HL-60/S4 (cell line): ENCODE data around the gene GPANK1.

Experiments
- in situ Hi-C: fragments of 300-500 bp; cut with MboI; formaldehyde crosslinking; loops from 2 replicates; pipeline ENCODE4 v1.14.3; 2022; ENCODE audit warnings: low sequenced_read_pairs

Gene GPANK1

GRCh38 chr6:31663126-31663960, 1.5 kb downstream of the GPANK1 start:
- in situ Hi-C loops = no loop called here

DNA sequence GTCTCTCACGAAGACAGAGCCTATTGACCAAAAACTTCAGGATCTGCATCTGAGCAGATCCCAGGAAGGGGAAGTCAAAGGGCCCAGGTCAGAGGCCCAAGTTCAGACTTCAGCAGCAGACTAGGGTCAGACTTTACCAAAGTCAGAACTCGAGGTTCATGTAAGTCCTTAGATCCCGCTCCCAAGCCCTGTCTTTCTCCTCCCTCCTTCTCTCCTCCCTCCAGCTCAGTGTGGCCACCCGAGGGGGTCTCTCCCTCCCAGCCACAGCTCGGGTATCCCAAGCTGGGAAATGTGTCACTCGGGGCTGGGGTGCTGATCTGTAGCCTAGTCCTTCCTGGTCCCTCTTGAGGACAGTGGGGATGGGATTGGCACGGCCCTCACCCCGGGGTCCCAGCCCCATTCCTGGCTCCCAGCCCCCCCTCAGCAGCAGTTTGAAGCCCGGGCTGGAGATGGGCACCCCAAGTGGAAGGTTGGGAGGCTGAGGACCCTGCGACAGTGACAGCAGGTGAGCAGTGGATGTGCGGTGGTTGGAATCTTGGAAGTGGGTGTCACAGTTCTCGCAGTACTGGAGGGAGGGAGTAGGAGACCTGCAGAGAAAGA, 2.6 kb downstream of the GPANK1 start:
- in situ Hi-C loops = no loop called here

GRCh38 chr6:31661262-31662123, 3.3 kb downstream of the GPANK1 start:
- in situ Hi-C loops = no loop called here

GRCh38 chr6:31660381-31661261, 4.2 kb downstream of the GPANK1 start, which contains the start of gene C6orf47:
Gene C6orf47, minus strand, starts transcription at chr6:31660778. Its CDS starts 831 bp downstream, at chr6:31659947.
- in situ Hi-C loops = no loop called here

DNA sequence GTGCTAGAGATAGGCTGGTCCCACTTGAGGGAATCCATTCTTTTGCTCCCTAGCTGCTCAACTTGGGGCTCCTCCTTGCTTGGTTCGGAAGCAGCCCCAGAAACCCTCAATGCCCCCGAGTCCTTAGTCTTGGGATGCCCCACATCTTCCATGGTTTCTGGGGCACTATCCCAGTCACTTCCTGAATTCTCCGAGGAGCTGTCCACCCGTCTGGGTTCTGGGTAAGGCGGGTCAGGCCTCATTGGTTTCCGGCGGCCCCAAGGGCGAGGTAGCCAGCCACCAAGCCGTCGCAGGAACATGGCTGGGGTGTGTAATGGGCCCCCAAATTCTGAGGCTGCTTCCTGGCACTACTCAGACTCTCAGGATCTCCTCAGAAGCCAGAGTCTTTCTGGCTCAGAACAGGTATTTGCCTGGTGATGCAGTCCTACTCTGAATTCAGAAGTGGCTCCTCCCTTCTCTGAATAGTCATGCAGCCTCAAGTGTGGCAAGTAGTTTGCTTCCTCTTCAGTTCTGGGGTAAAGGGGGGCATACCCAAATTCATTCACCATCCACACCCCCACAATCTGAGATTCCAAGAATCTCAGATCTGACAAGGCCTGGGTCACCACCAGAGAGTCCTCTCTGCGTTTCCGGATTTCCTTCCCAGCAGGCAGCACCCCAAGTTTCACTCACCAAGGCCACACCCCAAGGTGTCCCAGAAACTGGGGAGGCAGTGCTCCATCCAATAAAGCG, 5.0 kb downstream of the GPANK1 start:
- in situ Hi-C loops = no loop called here

DNA sequence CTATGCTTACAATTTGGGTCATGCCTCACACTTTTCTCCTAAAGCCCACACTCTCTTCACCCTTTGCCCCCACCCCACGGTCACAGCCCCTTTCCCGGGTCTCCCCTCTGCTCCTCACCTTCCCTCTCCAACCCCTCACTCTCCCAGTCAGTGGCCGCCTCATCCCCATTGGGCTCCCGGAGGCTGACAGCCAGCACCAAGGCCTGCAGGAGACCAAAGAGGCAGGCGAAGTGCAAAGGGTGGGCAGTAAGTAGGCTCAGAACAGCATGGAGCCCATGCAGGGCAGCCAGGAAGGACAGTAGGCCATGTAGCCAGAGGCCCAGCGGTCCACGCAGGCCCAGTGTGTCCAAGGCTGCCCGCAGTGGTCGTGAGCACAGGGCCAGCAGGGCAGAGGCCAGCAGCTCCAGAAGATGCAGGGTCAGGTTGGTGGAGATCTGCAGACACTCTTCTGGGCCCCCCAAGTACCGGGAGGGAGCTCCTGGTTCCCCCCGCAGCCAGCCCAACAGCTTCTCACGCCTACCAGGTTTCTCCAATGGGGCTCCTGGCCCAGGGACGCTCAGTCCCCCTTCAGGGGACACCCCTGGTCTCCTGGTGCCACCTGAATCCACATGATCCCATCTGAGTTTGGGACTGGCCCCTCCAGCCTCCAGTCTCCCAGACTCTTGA, 5.7 kb downstream of the GPANK1 start:
- in situ Hi-C loops = no loop called here

DNA sequence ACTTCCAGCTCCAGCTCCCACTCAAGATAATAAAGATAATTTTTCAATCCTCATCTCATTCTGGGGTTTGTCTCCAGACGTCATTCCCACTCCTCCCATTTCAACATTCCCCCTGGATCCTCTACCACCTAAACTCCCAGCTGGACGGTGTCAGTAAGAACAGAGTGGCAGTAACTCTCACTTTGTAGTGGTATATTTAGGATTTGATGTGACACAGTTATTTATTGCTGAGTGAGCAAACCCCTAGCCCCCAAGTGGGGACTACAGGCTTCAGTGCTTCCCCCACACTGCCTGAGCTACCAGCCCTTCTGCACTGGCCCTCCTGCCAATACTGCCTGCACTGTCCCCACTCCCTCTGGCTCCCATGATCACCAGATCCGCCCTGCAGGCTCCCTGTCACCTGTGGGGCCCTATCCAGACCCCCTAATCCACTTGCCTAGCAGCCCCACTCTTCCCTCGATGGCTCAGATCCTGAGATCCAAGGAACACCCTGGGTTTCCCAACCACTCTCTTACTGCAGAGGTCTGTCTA, 6.6 kb downstream of the GPANK1 start:
- in situ Hi-C loops = no loop called here

- in situ Hi-C loops = no loop called here
Measured at GRCh38 chr6:31657406-31658157, 7.2 kb downstream of the GPANK1 start.

- in situ Hi-C loops = no loop called here
Measured at GRCh38 chr6:31655349-31656237, 9.2 kb downstream of the GPANK1 start, which contains the start of gene APOM. Gene APOM, plus strand, starts transcription at chr6:31655894. Its CDS starts 73 bp downstream, at chr6:31655967.

DNA sequence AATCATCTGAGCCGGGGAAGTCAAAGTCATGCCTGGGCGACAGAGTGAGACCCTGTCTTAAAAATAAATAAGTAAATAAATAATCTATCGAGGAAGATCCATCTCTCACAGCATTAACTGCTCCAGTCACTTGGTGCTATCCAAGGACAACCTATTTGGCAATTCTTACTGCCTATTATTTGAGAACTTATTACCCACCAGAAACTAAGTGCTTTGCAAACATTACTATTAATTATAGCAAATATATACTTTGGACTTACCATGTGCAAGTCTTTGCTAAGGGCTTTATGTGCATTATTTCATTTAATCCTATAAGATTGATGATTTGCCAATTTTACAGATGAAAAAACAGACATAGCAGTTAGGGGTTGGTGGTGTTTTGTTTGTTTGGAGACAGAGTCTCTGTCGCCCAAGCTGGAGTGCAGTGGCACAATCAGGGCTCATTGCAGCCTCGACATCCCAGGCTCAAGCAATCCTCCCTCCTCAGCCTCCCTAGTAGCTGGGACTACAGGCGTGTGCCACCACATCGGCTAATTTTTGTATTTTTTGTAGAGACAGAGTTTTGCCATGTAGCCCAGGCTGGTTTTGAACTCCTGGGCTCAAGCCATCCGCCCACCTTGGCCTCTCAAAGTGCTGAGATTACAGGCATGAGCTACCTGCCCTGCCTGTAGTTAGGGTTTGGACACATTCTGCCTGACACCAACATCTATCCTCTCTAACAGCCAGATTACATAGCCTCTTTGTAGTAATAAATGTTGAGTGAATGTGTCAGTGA, 10.0 kb downstream of the GPANK1 start:
- in situ Hi-C loops = no loop called here

GRCh38 chr6:31652925-31653724, 11.7 kb downstream of the GPANK1 start:
- in situ Hi-C loops = no loop called here

- in situ Hi-C loops = no loop called here
Measured at GRCh38 chr6:31651602-31652191, 13.1 kb downstream of the GPANK1 start.

GRCh38 chr6:31645325-31645724, 19.5 kb downstream of the GPANK1 start:
- in situ Hi-C loops = no loop called here

DNA sequence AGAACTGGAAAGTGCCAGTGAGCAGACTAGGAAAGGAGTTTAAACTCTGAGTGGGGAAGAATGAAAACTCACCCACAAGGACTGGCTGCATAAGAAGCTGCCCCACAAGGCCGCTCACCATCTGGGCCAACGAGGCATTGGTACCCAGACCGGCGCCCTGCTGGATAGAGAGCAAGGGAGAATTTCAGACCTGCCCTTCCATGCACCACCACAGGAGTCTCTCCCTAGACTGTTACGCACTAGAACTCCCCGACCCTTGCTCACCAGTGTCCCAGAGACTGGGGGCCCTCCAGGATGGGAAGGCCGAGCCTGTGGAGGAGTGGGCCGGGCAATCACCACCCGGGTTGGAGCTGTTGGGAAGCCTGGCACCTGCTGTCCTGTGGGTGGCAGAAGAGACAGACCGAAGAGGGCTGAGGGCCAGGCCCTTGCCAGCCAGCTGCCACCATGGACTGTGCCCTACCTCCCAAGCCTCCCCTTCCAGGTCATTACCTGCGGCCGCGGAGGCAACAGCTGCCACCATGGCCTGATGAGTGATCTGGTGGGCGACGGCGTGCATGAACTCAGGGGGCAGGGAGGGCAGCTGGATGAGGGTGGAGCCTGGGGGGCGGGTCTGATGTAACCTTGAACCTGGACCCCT, 20.9 kb downstream of the GPANK1 start:
- in situ Hi-C loops = no loop called here
